Glutamatergic neuron (in vitro differentiated cells): ENCODE data around the gene MORN4. TPM values are rescaled to one million over a fixed set of nuclear protein-coding genes. Genes with fewer than 3 reads are reported as not detected.

ENCODE experiments used
- DNase-seq: peaks from one replicate; pipeline ENCODE4 v3.0.0; 2022
- H3K27ac Mint-ChIP-seq: one replicate; pipeline ENCODE4 v1.8.0; 2020; ENCODE audit warnings: mild to moderate bottlenecking, mixed read lengths, inconsistent platforms; ENCODE audit not compliant: unreplicated experiment
- H3K27me3 Mint-ChIP-seq: one replicate; pipeline ENCODE4 v1.8.0; 2020; ENCODE audit warnings: mild to moderate bottlenecking, moderate library complexity, mixed read lengths, inconsistent platforms; ENCODE audit not compliant: unreplicated experiment
- H3K36me3 Mint-ChIP-seq: one replicate; pipeline ENCODE4 v1.8.0; 2020; ENCODE audit warnings: mild to moderate bottlenecking, mixed read lengths, inconsistent platforms; ENCODE audit not compliant: unreplicated experiment
- H3K4me1 Mint-ChIP-seq: one replicate; pipeline ENCODE4 v1.8.0; 2020; ENCODE audit warnings: mild to moderate bottlenecking, low read depth, mixed read lengths, inconsistent platforms; ENCODE audit not compliant: unreplicated experiment
- H3K4me3 Mint-ChIP-seq: one replicate; pipeline ENCODE4 v1.8.0; 2020; ENCODE audit warnings: mild to moderate bottlenecking, mixed read lengths, inconsistent platforms; ENCODE audit not compliant: unreplicated experiment
- H3K9me3 Mint-ChIP-seq: one replicate; pipeline ENCODE4 v1.8.0; 2020; ENCODE audit warnings: mild to moderate bottlenecking, moderate library complexity, mixed read lengths, inconsistent platforms; ENCODE audit not compliant: unreplicated experiment
- CTCF ChIP-seq: fragments of 200-600 bp; sonication (generic); IDR thresholded peaks from one replicate; pipeline ENCODE4 v1.5.0; 2021; ENCODE audit not compliant: partially characterized antibody, unreplicated experiment
- total RNA-seq: library from RNA; stranded (reverse); fragmentation: NEBNext Ultra II Directional; extraction: Animal tissue kit (Norgen Biotek cat#: 25700); gene quantifications from one replicate; pipeline ENCODE4 v1.2.1, GENCODE V29; 2021; ENCODE audit not compliant: unreplicated experiment

Gene MORN4
- total RNA-seq, 1 donor from 2014 or later, result 31.4 TPM

GRCh38 chr10:97664282-97664850 is 31.1 kb upstream of the MORN4 start:
- Mint-ChIP-seq H3K4me1 (peaks cover 5% of the 10 kb centered on the region), H3K27ac (no peak overlapping the region), H3K27me3 (peaks cover 4% of the 10 kb centered on the region), H3K9me3 (no peaks in the 10 kb centered on the region), H3K36me3 (peaks cover 5% of the 10 kb centered on the region), H3K4me3 (no peak overlapping the region)
- DNase-seq, result no peak
- no peak for TF ChIP-seq CTCF

GRCh38 chr10:97659589-97659988 is 26.3 kb upstream of the MORN4 start:
- TF ChIP-seq CTCF, result no peak
- H3K27me3 Mint-ChIP-seq, result peaks cover 4% of the 10 kb centered on the region
- H3K9me3 Mint-ChIP-seq, result no peaks in the 10 kb centered on the region
- no peak for DNase-seq
- no peak overlapping the region for H3K4me3 Mint-ChIP-seq
- H3K36me3 Mint-ChIP-seq, result peaks cover 5% of the 10 kb centered on the region
- peaks cover 7% of the 10 kb centered on the region for H3K4me1 Mint-ChIP-seq
- H3K27ac Mint-ChIP-seq, result peak overlapping the region; percentile 78

GRCh38 chr10:97656777-97657176 is 23.5 kb upstream of the MORN4 start:
- TF ChIP-seq CTCF, result no peak
- H3K4me3 Mint-ChIP-seq, result no peak overlapping the region
- H3K9me3 Mint-ChIP-seq, result no peaks in the 10 kb centered on the region
- H3K36me3 Mint-ChIP-seq, result no peaks in the 10 kb centered on the region
- no peak overlapping the region for H3K27ac Mint-ChIP-seq
- H3K4me1 Mint-ChIP-seq, result peaks cover 7% of the 10 kb centered on the region
- H3K27me3 Mint-ChIP-seq, result peaks cover 4% of the 10 kb centered on the region
- no peak for DNase-seq

- H3K9me3 Mint-ChIP-seq, result no peaks in the 10 kb centered on the region
Measured at GRCh38 chr10:97651773-97652172, 18.5 kb upstream of the MORN4 start.

More at GRCh38 chr10:97651773-97652172, 18.5 kb upstream of the MORN4 start:
- Mint-ChIP-seq H3K27ac (no peak overlapping the region), H3K4me3 (no peak overlapping the region), H3K36me3 (no peaks in the 10 kb centered on the region), H3K27me3 (no peaks in the 10 kb centered on the region), H3K4me1 (peaks cover 6% of the 10 kb centered on the region)
- DNase-seq, result no peak
- no peak for TF ChIP-seq CTCF
